HG03103 (cell line): ENCODE data around the gene IL19.

ENCODE experiments used
- ATAC-seq: cut with Tn5 transposase; IDR thresholded peaks from one replicate; pipeline ENCODE4 v1.9.1; 2021; ENCODE audit warnings: low read depth; ENCODE audit not compliant: unreplicated experiment

The IL19 gene

DNA sequence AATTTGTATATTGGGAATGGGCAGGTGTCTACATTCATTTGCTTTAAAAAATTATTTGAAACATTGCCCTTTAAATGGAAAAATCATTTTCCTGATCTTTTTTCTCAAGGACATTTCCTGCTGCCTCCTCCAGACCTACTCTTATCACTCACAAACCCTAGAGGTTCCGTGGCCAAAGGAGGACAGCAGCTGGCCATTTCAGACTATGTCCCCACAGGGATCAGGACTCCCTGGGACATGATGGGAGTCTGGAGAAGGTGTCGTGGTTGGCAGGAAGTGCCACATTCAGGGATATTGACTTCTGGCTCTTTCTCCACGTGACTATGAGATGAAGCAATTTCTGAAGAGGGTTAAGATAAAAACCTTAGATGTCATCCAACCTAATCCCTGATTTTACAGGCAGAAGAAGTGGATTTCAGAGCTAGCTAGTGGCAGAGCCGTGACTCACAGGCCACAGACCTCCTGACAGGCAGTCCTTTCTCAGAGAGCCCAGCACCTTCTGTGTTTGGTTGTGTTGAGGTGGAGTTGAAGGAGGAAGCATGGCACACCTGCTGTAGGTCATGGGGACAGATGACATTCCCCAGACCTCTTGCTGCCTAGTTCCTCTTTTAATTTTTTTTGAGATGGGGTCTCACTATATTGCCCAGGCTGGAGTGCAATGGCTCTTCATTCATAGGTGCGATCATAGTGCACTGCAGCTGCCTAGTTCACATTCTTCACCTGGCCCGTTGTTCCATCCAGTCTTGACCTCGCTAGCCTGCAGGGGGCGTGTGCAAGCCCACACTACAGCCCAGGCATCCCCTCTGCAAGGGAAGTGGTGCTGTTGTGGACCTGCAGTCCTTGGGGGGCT, 27.2 kb downstream of the IL19 start:
- ATAC-seq: no peak

DNA sequence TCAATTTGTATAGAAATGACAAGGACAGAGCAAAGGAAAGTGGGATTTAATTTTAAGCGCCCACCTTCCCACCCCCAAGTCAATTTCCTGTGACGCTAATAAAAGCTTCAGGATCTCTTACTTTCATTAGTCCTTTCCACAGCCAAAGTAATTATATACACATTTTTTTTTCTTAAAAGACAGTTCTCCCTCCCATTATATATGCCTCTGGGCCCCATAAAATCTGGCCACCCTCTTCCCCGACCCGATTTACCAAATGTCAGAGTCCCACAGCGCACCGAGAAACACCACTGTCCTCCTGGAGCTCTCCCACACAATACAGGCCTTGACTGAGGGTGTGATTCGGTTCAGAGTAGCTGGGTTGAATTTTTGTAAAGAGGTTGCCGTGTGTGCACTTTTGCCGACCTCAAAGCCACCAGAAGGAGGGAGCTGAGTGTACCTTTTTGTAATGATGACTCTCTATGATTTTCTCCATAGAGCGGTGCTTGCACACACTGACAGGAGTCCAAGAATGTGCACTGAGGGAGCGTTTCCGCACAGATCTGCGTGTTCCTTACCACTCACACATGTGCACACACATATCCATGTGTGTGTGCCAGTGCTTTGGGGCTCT, 27.9 kb downstream of the IL19 start:
- ATAC-seq: no peak

DNA sequence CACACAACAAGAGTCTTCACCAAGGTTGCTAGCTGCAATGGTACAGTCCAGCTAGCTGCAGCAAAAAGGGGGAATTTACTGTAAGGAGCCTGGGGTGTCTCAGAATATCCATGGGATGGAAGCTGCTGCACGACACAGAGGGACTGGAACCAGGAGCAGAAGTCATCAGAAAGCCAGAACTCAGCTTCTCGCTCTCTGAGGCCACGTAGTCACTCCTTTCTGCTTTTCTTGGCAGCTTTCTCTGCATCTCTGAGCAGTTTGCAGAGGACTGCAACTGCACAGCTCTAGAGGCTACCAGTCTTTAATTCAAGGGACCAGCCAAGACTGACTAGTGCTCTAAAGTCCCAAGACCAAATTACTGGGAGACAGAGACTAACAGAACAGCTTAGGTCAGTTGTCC, 28.7 kb downstream of the IL19 start:
- no peak for ATAC-seq

DNA sequence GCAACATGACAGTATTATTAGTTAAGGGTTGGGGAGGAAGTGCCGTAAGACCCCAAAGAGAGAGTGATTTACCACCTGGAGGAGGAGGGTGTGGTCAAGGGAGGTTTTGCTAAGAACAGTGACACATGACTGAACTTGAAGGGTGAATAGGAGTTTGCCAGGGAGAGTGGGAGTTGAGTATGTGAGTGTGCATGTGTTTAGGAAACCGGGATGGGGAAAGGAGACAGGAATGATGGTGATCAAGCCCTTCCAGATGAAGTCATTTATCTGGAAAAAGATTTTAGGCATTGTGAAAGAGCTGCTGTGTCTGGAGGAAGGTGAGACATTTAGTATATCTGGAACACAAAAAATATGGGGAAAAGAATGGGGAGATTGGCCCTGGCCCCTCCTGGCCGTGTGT, 29.8 kb downstream of the IL19 start:
- ATAC-seq: no peak

DNA sequence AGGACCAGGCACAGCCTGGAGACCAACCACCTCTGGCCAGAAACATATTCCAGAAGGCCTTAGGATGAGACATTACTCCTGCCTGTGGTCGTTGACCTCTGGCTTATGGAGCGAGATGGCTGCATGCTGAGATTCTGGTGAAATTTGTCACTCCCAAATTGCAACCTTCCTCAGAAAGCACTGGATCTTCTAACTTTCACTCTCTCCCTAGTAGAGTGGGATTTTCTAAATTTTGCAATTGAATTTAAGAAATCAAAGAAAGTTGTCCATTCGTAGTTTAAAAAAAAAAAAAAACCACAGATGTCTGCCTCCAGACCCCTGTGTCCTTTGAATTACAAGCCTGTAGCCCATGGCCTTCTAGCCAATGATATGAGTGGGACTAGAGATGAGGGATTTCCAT, 30.3 kb downstream of the IL19 start:
- no peak for ATAC-seq

DNA sequence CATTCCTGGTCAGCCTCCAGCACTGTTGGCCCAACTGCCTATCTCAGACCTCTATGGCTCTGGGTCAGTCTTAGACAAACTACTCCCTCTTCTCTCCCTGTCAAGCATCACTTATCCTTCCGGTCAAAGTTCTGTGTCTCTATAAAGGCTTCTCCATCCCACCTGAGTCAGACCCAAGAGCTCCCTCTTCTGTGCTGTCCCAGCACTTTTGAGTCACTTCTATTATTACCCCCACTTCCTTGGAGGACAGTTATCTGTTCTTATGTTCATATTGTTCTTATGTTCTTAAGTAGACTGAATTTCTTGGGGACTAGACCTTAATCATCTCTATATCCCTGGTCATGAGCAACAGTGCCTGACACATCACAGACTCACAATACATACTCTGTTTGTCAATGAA, 30.9 kb downstream of the IL19 start:
- ATAC-seq: no peak

DNA sequence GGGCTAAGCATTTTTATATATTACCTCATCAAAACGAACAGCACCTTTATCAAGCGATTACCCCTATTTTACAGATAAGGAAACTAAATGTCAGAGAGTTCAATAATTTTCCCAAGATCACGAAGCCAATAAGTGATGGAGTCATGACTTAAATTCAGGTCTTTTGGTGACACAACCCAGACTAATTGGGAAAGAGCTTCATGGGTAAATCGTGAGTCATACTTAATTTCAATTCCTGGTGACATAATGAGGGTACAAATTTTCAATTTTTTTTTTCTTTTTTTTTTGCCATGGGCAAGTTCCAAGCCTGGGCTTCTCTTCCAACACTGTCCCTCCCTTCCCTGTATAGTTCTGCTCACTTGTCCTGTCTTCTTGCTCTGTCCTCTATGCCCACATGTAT, 31.8 kb downstream of the IL19 start:
- no peak for ATAC-seq

DNA sequence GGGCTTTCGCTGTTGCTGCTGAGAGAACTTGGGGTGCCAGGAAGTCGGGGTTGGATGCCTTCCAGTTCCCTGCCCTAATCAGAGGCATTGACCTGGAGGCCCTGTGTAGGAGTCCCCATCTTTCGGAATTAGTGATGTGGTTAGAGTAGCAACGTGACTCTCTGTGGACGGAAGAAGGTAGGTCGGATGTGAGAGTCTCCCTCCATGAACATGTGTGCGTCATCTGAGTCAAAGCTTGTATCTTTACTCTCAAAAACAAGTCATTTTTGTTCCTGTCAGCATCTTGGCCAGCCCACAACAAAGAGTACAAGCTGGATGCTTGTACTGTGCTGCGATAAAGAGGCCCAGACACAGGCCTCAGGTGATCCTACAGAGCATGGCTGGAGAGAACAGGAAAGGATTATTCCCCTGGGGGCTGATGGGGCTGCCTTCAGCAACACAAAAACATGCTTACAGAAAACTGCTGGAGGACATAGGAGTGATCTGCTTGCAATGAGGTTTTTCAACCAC, 32.7 kb downstream of the IL19 start:
- ATAC-seq: peak; percentile 95

DNA sequence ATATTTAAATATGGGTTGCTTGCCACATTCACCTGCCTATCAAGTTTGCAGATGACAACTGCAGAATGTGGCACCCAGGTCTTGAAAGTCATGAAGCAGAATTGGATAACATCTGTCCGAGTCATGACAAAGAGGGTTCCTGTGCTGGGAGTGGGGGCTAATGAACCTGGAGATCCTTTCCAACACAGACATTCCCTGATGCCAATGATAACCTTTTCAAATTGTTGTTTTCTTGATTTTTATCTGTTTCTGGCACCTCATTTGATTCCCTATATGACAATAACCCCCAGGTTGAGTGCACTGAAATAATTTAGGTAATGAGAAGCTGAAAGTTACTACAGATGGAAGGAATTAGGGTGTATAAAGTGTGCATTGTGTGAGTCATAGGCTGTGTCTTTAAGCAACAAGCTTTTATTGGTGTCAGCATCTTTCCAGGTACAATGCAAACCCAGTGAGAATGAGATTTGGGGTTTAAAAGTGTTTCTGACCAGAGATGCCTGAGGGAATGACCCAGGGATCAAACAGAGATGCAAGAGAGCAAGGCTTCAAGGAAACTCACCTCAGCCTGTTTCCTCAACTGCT, 33.7 kb downstream of the IL19 start:
- no peak for ATAC-seq

DNA sequence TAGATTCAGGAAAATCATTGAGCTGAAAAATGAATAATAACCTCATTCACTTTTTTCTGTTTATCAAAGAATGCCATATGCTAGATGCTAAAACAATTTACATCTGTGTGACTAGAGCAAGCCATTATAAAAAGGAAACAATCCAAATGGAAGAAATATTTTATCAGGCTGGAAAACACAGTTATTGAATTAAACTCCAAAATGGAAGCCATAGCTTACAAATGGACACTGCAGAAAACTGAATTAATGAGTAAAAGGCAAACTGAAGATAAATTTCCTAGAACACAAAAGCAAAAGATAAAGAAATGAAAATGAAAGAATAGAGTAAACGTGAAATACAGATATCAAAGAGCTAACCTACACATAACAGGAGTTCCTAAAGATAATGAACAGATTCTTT, 34.8 kb downstream of the IL19 start:
- ATAC-seq: no peak

DNA sequence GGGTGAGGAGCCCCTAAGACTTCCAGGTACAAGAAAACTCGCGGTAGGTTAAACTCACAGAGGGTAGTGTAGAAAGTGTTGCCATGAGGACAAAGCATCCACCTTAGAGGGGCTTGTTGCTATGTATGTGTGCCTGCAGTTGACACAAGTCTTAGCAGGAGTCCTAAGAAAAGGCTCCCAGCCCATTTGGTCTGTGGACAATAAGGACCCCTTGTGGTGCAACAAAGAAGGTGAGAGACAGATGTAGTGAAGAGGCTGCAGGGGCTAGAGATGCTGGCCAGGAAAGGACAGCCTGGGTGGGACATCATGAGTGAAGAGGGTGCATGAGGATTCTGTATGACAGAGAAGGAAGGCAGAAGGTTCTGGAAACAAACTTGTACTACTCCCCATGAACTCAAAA, 38.0 kb downstream of the IL19 start:
- ATAC-seq: peak; percentile 64

DNA sequence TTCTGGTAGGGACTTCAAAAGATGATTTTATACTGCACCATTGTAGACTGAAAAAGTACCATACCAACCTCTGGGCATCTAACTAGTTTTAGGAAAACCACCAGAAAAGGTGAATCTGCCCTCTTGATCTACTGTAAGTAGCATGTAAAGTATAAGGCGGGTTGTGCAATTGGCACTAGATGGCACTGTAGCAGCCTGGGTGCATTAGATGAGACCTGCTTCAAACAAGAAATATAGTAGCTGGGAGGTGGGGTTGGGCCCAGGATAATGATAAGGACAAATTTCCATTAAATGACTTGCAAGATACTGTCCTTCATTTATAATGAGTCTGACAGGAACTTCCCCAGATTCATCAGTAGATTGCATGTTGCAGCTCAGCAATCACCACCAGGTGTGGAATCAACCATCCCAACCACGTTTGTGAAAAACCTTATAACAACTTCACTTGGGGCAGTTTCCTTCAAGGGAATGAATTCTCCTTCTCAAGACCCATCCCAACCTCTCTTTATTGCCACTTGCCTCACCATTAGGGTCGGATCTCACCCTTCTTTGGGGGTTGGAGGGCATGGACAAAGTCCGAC, 39.0 kb downstream of the IL19 start:
- no peak for ATAC-seq

DNA sequence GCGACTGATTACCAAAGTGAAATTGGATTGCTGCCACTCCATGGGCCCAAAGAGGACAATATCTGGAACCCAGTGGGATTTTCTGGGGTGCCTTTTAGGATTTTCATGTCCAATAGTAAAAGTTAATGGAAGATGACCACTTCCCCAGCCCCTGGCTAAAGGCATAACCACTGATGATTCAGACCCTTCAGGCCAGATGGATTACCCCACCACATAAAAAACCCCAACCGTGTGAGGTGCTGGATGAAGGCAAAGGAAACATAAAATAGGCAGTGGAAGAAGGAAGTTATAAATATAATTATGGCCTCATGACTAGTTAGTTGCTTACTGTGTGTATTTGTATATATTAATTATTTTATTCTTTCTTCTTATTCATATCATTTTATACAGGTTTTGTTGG, 41.9 kb downstream of the IL19 start:
- ATAC-seq: no peak

DNA sequence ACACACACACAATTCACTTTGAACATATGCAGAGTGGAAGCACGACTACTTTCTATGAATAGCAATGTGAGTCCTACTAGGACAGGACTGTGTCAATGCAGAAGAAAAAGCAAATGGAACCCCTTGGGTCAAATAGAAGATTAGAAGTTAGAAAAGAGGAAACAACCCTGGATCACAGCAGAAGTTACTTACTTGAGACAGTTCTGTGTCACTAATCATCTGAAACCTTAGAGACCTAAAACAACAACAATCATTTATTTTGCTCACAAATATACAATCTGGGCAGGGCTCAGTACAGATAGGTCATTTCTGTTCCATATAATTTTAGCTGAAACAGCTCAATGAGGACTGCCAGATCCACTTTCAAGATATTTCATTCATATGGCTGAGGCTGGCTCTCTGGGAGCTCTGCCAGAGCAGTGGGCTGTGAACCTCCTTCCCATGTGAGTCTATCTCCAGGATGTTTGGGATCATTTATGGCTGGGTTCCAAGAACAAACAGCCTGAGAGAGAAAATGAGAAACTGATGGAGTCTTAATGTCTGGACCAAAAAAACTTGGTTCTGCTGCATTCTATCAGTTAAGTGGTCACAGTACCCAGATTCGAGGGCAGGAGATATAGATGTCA, 44.3 kb downstream of the IL19 start:
- ATAC-seq: no peak

DNA sequence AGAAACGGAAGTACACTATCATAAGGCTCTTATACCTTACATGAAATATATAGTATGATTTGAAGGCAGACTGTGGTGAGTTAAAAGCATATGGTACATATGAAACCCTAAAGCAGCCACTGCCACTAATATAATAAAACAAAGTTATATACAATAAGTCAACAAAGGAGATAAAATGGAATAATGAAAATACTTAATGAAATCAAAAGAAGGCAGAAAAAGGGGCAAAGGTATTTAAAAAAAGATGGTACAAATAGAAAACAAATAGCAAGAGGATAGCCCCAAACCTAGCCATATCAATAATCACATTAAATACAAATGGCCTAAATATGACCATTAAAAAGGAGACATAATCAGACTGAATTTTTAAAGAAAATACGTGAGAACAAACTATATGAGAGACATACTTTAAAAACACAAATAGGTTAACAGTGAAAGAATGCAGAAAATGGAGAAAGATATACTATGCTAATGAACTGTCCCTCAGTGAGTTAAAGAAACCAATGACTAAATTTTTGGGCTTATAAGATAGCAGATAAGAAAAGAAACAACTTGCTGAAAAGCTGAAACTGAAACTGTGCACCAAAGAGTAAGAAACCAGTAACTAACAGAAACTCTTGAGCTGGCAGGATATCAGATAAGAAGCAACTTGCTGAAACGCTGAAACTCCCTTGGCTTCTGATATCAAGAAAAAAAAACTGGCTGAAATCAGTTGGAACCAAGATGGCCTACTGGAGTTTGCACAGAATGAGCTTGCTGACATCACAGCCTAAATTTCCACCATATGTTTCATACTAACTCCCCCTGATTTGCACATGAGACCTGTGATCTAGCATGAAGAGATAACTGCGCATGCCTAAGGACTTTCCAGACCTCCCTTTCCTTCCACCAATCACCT, 46.1 kb downstream of the IL19 start:
- peak; percentile 69 for ATAC-seq

DNA sequence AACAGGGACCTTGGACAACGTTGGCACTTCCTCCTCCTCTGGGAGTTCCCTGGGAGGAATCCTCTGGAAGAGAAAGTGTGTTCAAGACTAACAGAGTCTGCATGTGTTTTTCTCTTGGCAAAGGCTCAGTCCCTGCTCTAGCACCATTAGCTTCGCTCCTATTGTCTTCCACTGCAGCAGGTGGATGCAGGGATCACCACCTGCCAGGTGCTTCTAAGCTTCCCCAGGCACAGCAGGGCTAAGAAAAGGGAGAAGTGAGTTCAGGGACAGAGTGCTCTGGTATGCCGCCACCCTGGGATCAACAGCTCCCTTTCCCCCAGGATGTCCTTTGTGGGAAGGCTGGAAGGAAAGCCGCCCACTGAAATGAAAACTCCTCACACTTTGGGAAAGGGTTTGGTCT, 50.9 kb downstream of the IL19 start:
- no peak for ATAC-seq

DNA sequence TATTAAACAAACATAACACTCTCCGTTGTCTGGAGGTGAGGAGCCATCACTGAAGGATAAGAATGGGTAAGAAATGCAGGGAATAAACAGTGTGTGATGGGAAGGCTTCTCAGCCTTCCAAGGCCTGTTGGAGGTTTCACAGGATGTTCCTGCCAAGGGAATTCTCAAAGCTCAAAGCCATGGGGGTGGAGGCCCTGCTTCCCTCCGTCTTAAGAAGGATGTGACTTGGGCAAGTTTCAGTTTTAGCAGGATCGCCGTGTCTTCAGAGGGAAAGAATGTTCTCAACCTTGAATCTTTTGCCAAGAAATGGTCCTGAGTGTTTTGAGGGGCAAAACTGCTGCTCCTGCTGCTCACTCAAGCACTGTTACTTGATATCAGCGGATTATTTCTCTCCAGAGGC, 53.2 kb downstream of the IL19 start:
- ATAC-seq: no peak

DNA sequence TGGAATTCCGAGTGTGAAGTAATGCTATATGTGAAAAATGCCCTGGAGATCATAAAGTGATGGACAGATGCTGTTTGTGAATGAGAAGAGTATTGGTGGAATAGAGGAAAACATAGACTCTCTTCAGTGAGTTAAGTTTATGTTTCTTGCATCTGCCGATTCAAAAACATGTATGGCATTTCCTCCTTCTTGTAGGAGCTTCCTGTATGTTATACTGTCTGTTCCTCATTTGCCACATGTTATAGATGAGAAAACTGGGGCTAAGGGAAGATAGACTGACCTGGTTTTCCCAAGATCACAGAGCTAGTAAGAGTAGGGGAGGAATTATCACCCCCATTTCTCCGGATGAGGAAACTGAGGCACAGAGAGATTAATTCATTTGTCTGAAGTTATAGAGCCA, 53.8 kb downstream of the IL19 start:
- ATAC-seq: no peak

DNA sequence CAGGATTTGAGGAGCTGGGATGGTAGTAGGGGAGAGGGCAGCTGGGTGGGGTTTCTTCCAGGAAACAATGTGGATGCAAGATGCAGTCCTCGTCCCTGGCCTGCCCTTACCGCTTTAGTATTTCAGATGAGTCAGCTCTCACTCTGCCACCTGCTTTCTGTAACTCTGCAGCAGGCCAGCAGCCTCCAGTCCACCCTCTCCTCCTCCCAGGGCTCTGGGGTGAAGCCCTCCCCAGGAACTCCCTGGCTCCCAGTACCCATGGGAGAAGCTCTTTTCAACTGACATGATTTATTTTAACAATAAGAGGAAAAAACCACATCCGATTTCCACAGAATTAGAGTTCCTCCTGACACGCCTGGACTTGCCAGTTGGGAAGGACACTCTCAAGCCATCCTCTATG, 55.8 kb downstream of the IL19 start:
- no peak for ATAC-seq

DNA sequence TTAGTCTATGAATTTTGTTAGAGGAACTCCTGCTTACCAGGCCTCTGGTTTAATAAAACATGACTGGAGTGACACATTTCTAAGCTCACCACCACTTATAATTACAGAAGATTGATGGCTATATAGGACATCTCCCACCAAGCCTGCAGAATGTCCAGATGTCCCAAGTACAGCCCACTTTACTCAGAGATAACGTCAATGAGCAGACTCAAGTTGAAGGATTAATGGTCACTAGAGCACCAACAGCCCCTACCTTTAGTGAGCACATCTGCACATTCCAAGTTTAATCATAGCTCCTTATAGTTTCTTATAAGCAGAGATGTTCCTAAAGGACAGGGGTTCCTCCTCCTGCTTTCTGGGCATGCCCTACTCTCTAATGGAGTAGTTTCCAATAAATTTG, 57.5 kb downstream of the IL19 start:
- no peak for ATAC-seq
